ENCODE measurements around the gene EMP1.
A peak's percentile ranks its signal among the peaks of the same experiment; 100 is the strongest.
"Not testable (repeated sequence)": the region's sequence is repeated elsewhere in the genome, so short reads cannot be mapped to it uniquely, and the experiment has no call there.

The EMP1 gene

GRCh38 chr12:13227191-13227590 is 30.7 kb downstream of the EMP1 start:
- DNase-seq: no peak

- DNase-seq: no peak
These were observed 32.1 kb downstream of the EMP1 start for GRCh38 chr12:13228579-13228978.

GRCh38 chr12:13229504-13229903 is 33.0 kb downstream of the EMP1 start:
- no peak for DNase-seq

- no peak for DNase-seq
These were observed 34.0 kb downstream of the EMP1 start for GRCh38 chr12:13230500-13230899.

- no peak for DNase-seq
These were observed 37.5 kb downstream of the EMP1 start for GRCh38 chr12:13233830-13234641.

- no peak for DNase-seq
These were observed 41.7 kb downstream of the EMP1 start for GRCh38 chr12:13238204-13238603.

- DNase-seq: no peak
These were observed 45.4 kb downstream of the EMP1 start for GRCh38 chr12:13241833-13242488.

- no peak for DNase-seq
These were observed 46.4 kb downstream of the EMP1 start for GRCh38 chr12:13242936-13243335.

- DNase-seq: no peak
These were observed 47.1 kb downstream of the EMP1 start for GRCh38 chr12:13243516-13244070.

GRCh38 chr12:13247596-13247995 is 51.1 kb downstream of the EMP1 start:
- no peak for DNase-seq

- no peak for DNase-seq
These were observed 52.4 kb downstream of the EMP1 start for GRCh38 chr12:13248964-13249363.

GRCh38 chr12:13250416-13250815 is 53.9 kb downstream of the EMP1 start:
- DNase-seq: no peak

- no peak for DNase-seq
These were observed 55.0 kb downstream of the EMP1 start for GRCh38 chr12:13251521-13251920.

- DNase-seq: no peak
These were observed 55.5 kb downstream of the EMP1 start for GRCh38 chr12:13252024-13252423.

- no peak for DNase-seq
These were observed 56.1 kb downstream of the EMP1 start for GRCh38 chr12:13252616-13253015.

- no peak for DNase-seq
These were observed 57.6 kb downstream of the EMP1 start for GRCh38 chr12:13253966-13254760.

GRCh38 chr12:13255792-13256691 is 59.5 kb downstream of the EMP1 start:
- peak; percentile 25 for DNase-seq

GRCh38 chr12:13256692-13257045 is 60.1 kb downstream of the EMP1 start:
- no peak for DNase-seq

- no peak for DNase-seq
These were observed 60.9 kb downstream of the EMP1 start for GRCh38 chr12:13257356-13257875.

- no peak for DNase-seq
These were observed 61.7 kb downstream of the EMP1 start for GRCh38 chr12:13258197-13258596.

GRCh38 chr12:13258717-13259119 is 62.2 kb downstream of the EMP1 start:
- no peak for DNase-seq

- not testable (repeated sequence) for DNase-seq
These were observed 63.1 kb downstream of the EMP1 start for GRCh38 chr12:13259625-13260024.
